NCI-H1436 treated with DMSO at 0.1 percent for 48 hours (cell line): ENCODE data around the gene POLDIP3.
A peak's percentile ranks its signal among the peaks of the same experiment; 100 is the strongest.
"Not testable (repeated sequence)": the region's sequence is repeated elsewhere in the genome, so short reads cannot be mapped to it uniquely, and the experiment has no call there.

Experiments used
- DNase-seq: peaks from one replicate; lab custom pipeline; 2025; lab: John Stamatoyannopoulos, UW

Gene POLDIP3

DNA sequence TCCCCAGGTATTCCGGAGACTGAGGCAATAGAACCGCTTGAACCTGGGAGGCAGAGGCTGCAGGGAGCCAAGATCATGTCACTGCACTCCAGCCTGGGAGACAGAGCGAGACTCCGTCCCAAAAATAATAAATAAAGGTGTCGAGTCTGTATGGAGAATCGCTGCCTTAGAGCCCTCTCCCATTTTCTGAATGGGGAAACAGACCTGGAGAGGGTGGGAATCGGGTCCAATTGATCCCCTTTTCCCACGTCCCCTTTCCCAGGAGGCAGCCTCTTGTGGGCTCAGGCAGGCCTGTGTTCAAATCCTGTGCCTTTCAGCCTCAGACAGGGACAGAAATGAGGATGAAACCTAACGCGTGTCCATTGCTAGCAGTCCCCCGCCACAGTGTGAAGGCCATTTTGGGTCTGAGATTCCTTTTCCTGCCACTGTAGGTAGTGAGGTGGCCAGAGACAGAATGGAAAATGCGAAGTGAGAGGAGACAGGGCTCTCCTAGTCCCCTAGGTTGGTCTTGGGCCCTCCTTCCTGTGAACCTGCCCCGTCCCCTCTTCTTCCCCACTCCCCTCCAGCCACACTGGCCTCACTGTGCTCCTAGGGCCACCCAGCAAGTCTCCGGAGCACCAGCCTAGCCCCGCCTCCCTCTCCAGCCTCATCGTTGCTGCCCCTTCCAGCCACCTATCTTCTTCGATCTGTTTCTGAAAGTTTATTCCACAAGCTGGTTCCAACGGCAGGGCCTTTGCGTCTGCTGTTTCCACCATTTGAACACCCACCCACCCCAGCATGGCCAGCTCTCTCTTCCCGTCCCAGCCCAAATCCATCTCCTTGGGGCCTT lies 2.7 kb upstream of the POLDIP3 start:
- no peak for DNase-seq

DNA sequence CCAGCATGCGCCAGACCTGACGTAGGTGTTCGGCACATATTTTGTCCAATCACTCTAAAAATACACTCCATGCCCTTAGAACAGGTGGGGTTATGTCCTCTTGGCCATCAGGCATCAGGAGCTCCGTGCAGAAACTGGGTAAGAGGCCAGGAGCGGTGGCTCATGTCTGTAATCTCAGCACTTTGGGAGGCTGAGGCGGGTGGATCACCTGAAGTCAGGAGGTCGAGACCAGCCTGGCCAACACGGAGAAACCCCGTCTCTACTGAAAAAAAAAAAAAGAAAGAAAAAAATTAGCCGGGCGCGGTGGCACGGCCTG lies 1.1 kb upstream of the POLDIP3 start:
- not testable (repeated sequence) for DNase-seq

DNA sequence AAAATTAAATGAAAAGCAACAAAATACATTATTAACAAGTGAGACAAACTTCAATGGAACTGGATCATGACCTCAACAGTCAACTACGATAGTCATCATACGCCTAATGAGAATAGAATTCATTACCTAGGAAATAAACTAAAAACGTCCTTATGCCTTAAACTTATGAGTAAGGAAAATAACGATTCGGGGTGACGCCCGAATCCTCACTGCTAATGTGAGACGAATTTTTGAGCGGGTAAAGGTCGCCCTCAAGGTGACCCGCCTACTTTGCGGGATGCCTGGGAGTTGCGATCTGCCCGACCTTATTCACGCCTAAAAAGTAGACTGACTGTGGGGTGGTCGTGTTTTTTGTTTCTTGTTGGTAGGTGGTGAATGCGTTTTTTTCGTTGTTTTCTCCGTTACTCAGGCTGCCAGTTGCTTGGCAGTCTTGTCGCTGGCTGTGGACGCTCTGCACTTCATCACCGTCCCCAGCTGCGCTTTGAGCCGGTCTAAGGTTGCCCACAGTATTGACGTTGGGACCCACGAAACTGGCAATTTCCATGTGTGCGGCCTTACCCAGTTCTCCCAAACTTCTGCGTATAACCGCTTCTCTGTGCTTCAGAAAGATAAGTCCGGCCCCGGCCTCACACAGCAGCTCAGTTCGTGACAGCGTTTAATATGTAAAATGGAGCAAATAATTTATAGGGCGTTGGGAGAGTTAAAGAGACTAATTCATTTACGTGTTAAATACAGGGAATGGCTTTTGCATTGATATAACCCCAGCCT lies 593 bp upstream of the POLDIP3 start:
- peak; percentile 79 for DNase-seq

DNA sequence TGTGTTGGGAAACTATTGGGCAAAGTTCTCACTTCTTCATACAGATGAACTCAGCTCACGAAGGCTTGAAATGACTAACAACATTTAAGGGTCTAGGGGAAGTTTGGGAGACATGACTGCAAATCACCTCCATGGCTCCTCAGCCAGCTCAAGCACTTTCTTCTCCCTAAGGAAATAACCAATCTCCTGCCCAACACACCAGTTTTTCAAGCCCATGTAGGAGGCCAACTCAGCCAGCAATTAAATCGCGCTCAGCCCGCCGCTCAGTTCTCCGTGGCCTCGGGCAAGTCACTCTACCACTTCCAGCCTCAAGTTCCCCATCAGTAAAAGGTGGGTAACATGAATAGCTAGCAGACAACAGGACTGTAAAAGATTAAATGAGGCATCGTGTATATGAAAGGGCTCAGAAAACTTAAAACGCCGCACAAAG lies 796 bp downstream of the POLDIP3 start:
- DNase-seq = no peak

DNA sequence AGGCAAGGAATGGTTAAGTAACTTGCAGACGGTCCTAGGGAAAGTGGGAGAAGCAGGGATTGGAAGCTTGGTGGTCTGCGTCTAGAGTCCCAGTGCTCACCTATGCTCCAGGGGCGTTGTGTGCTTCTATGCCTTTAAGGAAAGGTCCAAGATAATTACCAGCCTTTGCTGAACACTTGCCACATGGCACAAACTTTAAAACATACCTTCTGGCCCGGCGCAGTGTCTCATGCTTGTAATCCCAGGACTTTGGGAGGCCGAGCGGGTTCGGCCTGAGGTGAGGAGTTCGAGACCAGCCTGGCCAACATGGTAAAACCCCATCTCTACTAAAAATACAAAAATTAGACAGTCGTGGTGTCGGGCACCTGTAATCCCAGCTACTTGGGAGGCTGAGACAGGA lies 2.3 kb downstream of the POLDIP3 start:
- DNase-seq = no peak

DNA sequence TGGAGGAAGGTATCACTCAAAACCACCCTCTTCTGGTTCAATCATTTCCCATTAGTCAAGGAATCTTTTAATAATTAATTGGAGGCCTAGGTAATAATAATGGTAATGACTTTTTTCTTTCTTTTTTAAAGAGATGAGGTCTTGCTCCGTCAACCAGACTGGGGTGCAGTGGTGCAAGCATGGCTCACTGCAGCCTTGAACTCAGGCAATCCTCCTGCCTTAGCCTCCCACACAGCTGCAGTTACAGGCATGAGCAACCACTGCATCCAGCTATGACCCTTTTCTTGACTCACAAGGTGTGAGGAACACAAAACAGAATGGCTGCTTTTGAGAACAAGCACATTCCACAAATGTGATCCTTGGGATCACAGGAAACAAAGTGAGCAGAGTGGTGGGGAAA lies 3.6 kb downstream of the POLDIP3 start:
- no peak for DNase-seq

DNA sequence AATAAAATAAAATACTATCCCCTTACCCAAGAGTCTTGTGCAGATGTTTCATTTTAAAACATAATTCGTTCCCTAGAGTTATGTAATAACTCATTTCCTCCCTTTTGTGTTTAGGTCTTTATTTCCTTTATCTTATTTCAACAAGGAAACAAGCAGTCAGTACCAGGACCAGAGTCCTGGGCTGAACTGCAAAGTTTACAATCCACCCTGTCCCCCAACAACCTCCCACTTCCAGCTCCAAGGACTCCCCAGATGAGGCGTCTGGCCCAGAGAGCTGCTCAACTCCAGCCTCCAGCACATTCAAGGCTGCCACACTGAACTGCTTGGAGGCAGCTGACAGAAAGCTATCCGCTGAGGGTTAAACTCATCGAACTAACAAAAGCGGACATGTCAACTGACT lies 4.5 kb downstream of the POLDIP3 start:
- no peak for DNase-seq

DNA sequence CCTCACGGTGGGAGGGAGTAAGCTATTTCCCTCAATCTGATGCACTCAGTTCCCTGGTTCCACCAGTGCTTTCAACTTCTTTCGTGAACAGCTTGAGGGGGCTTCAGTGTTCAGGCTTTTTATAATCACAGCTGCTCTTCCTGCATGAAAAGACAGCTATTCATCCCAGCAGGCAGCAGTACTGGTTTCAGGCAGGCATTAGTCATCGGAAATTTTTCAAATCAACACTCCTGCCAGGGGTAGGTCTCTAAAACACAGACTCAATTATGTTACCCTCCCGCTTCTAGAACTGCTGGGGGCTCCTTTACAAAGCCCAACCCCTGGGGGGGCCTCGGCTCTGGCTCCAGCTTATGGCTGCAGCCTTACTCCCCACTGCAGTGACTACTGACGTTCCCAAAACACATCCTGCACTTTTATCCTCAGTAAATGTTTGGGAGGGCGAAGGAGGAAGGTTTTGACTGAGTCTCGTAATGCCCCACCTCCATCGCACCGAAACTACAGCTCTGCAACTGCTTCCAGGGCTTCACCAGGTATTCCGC lies 5.8 kb downstream of the POLDIP3 start:
- DNase-seq = no peak

DNA sequence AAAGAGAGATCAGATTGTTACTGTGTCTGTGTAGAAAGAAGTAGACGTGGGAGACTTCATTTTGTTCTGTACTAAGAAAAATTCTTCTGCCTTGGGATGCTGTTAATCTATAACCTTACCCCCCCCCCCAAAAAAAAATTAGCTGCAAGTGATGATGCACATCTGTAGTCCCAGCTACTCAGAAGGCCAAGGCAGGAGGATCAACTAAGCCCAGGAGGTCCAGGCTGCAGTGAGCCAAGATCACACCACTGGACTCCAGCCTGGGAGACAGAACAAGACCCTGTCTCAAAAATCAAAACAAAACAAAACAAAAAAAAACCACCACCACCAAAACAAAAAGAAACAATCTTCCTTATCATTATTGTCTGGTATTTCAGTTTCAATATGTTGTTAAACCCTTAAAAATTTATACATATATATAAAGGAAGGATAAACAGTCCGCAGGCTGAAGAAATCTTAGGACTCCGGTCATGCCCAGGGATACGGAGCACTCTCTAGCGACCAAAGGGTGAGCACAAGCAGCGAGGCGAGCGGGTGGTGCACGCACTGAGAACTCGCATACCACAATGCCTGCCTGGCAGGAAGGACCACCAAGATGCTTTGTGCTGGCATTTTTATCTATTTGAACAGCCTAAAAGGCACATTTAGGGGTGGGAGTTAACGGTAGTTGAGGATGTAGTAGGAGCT lies 6.4 kb downstream of the POLDIP3 start:
- DNase-seq = no peak

DNA sequence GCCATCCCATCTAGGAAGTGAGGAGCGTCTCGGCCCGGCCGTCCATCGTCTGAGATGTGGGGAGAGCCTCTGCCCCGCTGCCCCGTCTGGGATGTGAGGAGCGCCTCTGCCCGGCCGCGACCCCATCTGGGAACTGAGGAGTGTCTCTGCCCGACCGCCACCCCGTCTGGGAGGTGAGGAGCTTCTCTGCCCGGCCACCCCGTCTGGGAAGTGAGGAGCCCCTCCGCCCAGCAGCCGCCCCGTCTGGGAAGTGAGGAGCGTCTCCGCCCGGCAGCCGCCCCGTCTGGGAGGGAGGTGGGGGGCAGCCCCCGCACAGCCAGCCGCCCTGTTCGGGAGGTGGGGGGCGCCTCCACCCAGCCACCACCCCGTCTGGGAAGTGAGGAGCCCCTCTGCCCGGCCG lies 7.0 kb downstream of the POLDIP3 start:
- not testable (repeated sequence) for DNase-seq

DNA sequence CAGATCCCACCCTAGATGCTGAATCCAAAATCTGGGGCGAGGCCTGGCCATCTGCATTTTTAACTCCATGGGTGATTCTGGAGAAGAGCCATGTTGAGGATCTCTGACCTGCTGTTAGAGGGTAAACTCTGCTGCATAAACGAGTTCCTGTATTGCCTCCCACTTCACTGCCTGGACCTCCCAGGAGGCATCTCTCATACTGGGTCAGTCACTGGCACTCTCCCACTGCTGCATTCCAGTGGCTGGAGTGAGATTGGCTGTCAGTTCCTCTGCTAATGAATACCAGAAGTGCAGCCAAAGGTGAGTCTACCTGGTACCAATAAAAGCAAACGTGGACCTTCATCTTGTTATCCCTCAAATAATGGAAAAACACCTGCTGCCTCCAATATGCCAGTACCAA lies 10.3 kb downstream of the POLDIP3 start:
- DNase-seq = no peak

DNA sequence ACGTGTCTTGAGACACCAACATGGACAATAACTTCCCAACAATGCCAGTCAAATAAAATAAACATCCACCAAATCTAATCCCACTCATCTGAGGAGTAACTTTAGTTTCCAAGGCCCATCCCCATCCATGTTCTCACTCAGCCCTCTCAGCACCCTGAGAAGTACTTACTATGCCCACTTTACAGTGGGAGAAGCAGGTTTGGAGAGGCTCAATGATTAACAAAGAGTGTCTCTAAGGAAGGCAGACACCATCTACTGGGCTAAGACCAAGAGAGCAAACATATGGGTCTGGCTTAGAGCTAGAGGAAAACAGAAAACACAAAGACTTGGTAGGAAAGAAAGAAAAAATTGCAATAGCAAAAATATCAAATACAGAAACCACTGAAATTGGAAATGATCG lies 11.3 kb downstream of the POLDIP3 start:
- DNase-seq = no peak

DNA sequence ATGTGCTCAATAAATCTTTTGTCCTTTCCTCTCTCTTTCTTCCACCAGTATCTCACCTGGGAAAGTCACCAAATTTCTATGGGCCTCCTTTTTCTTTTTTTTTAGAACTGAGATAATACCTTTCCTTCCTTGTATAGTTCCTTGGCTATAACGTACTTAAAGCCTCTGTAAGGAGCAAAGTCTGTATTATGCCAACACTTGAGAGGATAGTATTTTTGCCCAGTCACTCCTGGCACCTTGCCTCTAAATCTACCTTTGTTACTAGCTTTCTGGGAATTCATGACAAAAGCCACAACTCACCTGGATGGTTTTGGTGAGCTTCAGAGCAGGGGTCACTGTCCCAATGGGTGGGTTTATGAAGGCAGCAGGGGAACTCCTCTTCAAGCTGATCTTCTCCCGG lies 12.2 kb downstream of the POLDIP3 start:
- no peak for DNase-seq

DNA sequence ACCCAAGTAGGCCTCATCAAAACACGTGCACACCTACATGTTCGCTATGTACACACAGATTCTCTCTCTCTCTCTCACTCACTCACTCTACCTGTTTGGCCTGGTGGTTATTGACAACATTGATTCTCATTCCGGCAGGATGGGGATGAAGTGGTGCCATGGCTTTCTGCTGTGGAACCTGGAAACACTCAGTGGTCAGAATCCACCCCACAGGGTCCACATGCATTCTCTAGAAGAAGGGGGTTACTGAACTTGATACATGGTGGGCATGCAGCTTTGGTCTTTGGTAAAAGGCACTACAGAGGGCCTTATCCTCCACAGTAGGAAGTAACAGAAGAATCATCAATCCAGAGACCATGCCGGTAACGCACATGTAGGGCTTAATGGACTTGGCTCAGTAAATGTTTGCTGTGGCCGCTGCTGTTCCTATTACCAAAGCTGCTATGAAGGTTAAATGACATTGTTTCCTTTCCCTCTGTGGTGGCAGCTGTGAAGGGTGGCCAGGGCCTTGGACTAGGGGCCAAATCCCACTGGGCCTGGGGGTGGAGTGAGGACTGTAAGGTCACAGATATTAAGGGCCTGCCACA lies 12.7 kb downstream of the POLDIP3 start:
- no peak for DNase-seq

DNA sequence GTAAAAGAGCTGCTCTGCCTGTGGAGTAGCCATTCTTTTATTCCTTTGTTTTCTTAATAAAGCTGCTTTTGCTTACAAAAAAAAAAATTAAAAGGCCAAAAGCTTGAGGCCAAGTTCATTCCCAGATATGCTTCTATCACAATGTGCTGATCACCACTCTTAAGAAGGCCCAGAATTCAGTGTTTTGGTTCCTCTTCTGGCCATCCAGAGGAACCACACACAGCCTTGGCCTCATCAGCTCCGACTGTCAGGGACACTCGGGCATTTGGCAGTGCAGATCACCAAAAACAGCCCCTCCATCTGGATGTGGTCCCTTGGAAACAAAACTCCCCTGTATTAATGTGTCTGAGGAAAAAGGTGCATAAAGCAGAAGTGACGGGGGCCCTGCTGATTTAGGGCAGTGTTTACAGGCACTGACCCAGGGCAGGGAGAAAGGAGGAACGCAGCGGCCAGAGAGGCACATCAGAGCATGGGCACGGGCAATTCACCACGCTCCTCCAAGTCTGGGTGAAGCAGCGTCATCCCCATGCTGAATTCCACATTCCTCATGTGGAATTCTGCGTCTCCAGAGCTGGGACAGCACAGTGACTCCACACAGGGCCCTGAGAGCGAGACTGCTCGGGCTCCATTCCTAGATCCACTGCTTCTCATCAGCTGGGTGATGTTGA lies 17.7 kb downstream of the POLDIP3 start:
- no peak for DNase-seq

DNA sequence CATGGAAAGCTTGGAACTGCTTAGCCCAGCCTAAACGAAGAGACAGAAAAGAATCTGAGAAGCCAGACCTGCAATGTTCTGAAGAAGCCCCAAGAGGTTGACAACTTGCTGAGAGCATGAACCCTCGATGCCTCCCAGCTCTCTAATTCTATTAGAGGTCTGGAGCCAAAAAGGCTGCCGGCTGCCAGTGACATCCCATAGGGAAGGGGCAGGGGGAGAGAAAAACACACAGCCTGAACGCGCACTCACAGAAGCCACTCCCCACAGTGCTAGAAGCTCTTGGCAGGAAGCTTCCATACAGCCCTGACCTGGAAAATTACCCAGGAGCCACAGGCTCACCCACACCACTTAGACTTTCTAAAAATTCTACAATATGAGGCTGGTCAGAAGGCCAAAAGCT lies 18.3 kb downstream of the POLDIP3 start:
- DNase-seq = no peak

DNA sequence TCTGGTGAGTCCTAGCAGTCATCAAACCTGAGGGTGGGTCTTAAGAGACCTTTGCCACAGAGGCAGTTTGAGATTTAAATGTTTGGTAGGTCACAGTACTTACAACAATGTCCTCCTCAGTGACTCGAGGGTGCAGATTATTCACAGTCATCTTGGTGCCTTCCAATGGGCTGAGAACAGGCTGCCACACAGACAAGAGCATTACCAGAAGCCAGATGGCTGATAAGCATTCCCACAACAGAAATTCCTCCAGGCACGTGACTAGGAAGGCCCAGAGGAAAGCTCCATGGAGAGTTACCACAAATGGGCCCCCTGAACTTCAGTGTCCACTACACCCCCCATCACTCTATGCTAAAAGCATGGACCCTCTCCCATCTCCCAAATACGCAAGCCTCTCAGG lies 19.2 kb downstream of the POLDIP3 start:
- DNase-seq = no peak

DNA sequence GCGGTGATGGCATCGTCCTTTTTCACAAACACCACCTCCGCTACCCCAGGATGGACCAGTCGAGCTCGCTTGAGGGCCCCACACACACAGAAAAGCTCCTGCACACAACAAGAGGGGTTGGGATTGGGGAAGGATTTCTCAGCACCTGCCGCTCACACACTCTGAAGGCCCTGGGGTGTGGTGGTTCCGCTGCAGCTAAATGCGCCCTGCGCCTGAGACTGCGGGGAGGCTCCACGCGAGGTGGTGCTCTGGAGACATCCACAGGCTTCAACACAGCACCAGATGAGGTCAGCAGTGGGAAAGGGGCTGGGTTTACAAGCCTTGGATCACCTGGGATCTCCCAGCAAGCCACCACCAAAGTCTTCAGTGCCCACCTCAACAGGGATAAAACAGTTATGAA lies 22.7 kb downstream of the POLDIP3 start:
- no peak for DNase-seq

DNA sequence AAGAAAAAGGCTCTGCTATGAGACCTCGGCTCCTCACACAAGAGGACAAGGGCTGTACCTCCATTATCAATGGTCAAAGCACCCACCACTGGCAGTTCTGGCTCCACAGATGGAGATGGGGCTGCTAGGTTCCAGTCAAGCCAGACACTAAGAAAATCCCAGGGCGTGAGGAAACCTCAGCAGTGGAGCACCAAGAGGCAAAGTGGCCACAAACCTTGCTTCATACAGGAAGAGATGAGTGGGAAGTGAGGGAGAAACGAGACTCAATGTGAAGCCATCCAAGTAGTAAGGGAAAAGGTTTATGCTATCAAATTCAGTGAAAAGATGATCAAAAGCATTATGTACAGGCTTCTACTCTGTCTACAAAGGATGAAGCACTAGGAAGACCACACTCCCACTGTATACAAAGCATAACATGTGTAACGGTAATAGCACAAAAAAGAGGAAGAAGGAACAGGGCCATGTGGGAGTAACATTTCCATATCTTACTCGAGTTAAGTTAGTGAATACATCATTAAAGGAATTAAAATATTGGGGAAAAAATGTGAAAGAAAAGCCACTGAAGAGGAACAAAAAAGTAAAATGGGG lies 27.0 kb downstream of the POLDIP3 start:
- DNase-seq = no peak

DNA sequence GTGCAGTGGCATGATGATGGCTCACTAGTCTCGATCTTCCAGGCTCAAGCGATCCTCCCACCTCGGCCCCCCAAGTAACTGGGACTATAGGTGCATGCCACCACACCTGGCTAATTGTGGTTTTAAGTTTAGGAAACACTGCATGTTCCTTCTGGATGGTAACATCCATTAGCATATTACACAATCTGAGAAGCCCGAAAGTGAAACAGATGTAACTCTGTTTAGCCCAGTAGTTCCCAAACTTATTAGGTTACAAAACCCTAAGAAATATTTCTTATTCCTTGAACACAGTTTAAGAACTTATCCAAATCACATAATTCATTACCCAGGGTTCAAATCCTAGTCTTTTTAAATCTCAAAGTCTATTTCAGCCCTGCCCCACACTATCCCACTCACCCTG lies 28.3 kb downstream of the POLDIP3 start:
- DNase-seq = no peak

DNA sequence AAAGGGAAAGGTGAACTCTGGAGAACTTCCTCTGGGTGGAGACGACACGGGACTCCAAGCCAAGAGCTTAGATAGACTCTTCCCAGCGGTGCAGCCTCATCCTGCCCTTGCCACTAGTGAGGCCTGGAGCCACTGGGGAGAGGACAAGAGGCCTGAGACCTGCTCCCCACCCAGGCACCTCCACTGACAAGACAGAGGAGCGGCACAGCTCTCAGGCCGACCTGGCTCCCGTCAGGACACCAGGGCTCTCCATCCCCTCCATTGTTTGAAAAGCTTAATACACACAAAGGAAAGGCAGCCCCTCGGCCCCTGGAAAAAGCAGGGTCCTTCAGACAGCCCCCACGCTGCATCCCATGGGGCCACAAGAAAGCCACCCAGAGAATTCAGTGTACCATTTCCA lies 29.6 kb downstream of the POLDIP3 start:
- DNase-seq = no peak
